Measurements from ENCODE around the gene BIRC7.

Gene BIRC7

GRCh38 chr20:63235399-63235983 is at the start of gene BIRC7:
TSS of gene BIRC7 (plus strand) at chr20:63235905. CDS start at chr20:63236097, 192 bp downstream.
- no peak for DNase-seq

GRCh38 chr20:63186084-63186483 is 49.6 kb upstream of the BIRC7 start:
- DNase-seq: no peak

- no peak for DNase-seq
These were observed 49.0 kb upstream of the BIRC7 start for GRCh38 chr20:63186528-63187316.

GRCh38 chr20:63187338-63188158 is 48.2 kb upstream of the BIRC7 start:
- DNase-seq: no peak

GRCh38 chr20:63188159-63188442 is 47.6 kb upstream of the BIRC7 start:
- no peak for DNase-seq

- no peak for DNase-seq
These were observed 46.9 kb upstream of the BIRC7 start for GRCh38 chr20:63188641-63189321.

- no peak for DNase-seq
These were observed 46.4 kb upstream of the BIRC7 start for GRCh38 chr20:63189322-63189642.

- DNase-seq: no peak
These were observed 45.7 kb upstream of the BIRC7 start for GRCh38 chr20:63189846-63190559.

- DNase-seq: no peak
These were observed 44.9 kb upstream of the BIRC7 start for GRCh38 chr20:63190828-63191227.

GRCh38 chr20:63191400-63191799 is 44.3 kb upstream of the BIRC7 start:
- no peak for DNase-seq

- DNase-seq: no peak
These were observed 43.0 kb upstream of the BIRC7 start for GRCh38 chr20:63192721-63193120.

- no peak for DNase-seq
These were observed 41.5 kb upstream of the BIRC7 start for GRCh38 chr20:63194007-63194796.

GRCh38 chr20:63194797-63195173 is 40.9 kb upstream of the BIRC7 start:
- no peak for DNase-seq

GRCh38 chr20:63196768-63197470 is 38.8 kb upstream of the BIRC7 start:
- DNase-seq: no peak

- no peak for DNase-seq
These were observed 37.1 kb upstream of the BIRC7 start for GRCh38 chr20:63198606-63199005.

- no peak for DNase-seq
These were observed 33.7 kb upstream of the BIRC7 start for GRCh38 chr20:63202021-63202420.

- DNase-seq: no peak
These were observed 32.7 kb upstream of the BIRC7 start for GRCh38 chr20:63202811-63203526.

- no peak for DNase-seq
These were observed 31.3 kb upstream of the BIRC7 start for GRCh38 chr20:63204362-63204761.

GRCh38 chr20:63205896-63206295 is 29.8 kb upstream of the BIRC7 start:
- DNase-seq: no peak

- DNase-seq: no peak
These were observed 28.8 kb upstream of the BIRC7 start for GRCh38 chr20:63206878-63207277.

Data from CD4-positive, alpha-beta T cell treated with Interleukin-1 beta for 1 hour (primary cell).